ENCODE data around the gene MYH14. TPM values are rescaled to one million over a fixed set of nuclear protein-coding genes. Genes with fewer than 3 reads are reported as not detected.

Gene MYH14
- total RNA-seq, 6 experiments from 2014 or later: 0.09 TPM; not detected in 5

DNA sequence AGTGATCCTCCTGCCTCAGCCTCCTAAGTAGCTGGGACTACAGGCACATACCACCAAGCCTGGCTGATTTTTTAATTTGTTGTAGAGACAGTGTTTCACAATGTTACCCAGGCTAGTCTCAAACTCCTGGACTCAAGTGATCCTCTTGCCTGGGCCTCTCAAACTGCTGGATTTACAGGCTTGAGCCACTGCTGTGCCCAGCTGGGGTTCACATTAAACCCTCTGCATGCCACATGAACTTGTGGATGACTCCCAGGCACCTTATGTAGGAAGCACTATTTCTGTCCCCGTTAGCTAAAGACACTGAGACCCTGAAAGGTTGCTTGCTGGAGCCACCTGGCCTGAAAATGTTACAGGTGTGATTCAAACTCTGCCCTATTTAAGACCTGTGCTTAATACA, 10.5 kb downstream of the MYH14 start:
- TF ChIP-seq, protein P1, sequence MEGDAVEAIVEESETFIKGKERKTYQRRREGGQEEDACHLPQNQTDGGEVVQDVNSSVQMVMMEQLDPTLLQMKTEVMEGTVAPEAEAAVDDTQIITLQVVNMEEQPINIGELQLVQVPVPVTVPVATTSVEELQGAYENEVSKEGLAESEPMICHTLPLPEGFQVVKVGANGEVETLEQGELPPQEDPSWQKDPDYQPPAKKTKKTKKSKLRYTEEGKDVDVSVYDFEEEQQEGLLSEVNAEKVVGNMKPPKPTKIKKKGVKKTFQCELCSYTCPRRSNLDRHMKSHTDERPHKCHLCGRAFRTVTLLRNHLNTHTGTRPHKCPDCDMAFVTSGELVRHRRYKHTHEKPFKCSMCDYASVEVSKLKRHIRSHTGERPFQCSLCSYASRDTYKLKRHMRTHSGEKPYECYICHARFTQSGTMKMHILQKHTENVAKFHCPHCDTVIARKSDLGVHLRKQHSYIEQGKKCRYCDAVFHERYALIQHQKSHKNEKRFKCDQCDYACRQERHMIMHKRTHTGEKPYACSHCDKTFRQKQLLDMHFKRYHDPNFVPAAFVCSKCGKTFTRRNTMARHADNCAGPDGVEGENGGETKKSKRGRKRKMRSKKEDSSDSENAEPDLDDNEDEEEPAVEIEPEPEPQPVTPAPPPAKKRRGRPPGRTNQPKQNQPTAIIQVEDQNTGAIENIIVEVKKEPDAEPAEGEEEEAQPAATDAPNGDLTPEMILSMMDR (IDR thresholded peaks at IDR 0.05): no peak
- Mint-ChIP-seq H3K36me3 (ENCODE audit: low read depth) (0 out of 2 replicates have a peak, but pooled peaks cover 3% of the 10 kb centered on the region), H3K4me3 (no peak overlapping the region), H3K9me3 (peaks cover 18% of the 10 kb centered on the region; the same call in 1 of the 2 replicates), H3K4me1 (ENCODE audit: low read depth) (no peaks in the 10 kb centered on the region), H3K27me3 (ENCODE audit: insufficient read depth) (peaks cover 8% of the 10 kb centered on the region), H3K27ac (no peak overlapping the region)
- no peak for DNase-seq

DNA sequence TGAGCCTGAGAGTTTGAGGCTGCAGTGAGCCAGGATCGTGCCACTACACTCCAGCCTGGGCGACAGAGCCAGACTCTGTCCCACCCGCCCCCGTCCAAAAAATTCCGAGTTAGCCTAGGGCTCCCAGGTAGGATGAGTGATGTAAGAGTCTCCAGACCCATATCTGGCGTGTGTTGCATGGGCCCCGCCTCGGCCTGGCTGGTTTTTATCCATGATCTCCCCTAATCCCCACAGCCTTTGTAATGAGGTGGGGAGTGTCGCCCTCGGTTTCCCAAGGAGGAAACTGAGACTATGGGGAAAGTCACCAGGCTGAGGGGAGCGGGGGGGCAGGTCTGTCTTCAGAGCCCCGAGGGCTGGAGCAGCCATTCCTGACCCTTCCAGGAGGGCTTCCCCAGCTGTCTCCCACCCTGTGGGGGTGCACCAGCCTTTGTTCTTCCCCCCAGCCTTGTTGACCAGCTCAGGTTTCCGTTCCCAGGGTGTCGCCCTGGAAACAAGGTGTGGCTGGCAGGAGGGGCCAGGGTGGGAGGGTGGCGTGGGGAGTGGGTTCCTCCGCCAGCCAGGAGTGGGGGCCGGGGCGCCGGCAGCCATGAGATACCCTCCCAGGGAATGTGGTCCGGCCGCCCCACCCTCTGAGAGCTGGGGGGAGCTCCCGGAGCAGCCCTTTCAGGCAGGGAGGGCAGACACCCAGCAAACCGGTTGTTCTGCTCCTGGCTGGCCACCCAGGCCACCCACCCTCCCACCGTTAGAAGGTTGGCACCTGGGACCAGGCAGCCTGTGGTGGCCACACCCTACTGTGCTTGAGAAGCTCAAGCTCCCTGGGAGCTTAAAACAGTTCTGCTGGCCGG, 11.5 kb downstream of the MYH14 start:
- no peak overlapping the region for H3K4me3 Mint-ChIP-seq
- TF ChIP-seq, protein P1 (IDR thresholded peaks at IDR 0.05): no peak
- no peak overlapping the region for H3K27ac Mint-ChIP-seq
- 0 out of 2 replicates have a peak, but pooled peaks cover 3% of the 10 kb centered on the region for H3K36me3 Mint-ChIP-seq (ENCODE audit: low read depth)
- no peak for DNase-seq
- H3K9me3 Mint-ChIP-seq: peaks cover 18% of the 10 kb centered on the region; the same call in 1 of the 2 replicates
- no peaks in the 10 kb centered on the region for H3K4me1 Mint-ChIP-seq (ENCODE audit: low read depth)
- peaks cover 8% of the 10 kb centered on the region for H3K27me3 Mint-ChIP-seq (ENCODE audit: insufficient read depth)

DNA sequence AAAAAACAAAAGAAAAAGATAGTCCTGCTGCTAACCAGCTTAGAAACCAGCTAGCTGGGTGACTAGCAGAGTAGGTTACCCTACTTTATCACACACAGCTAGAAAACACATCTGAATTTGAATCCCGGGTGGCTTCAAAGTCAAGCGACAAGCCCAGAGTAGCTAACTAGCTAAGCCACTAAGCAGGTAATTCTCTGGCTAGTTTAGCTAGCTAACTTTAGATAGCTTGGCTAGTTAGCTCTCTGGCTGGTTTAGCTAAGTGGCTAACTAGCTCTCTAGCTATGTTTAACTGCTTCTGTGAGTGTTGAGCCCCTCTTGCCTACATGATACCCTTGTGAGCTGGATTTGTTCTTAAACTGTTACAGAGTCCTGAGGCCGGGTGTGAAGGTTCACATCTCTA, 12.4 kb downstream of the MYH14 start:
- H3K9me3 Mint-ChIP-seq: peaks cover 18% of the 10 kb centered on the region; the same call in 1 of the 2 replicates
- peaks cover 8% of the 10 kb centered on the region for H3K27me3 Mint-ChIP-seq (ENCODE audit: insufficient read depth)
- no peaks in the 10 kb centered on the region for H3K4me1 Mint-ChIP-seq (ENCODE audit: low read depth)
- TF ChIP-seq, protein P1 (IDR thresholded peaks at IDR 0.05): no peak
- no peak overlapping the region for H3K27ac Mint-ChIP-seq
- DNase-seq: no peak
- 0 out of 2 replicates have a peak, but pooled peaks cover 3% of the 10 kb centered on the region for H3K36me3 Mint-ChIP-seq (ENCODE audit: low read depth)
- H3K4me3 Mint-ChIP-seq: no peak overlapping the region

DNA sequence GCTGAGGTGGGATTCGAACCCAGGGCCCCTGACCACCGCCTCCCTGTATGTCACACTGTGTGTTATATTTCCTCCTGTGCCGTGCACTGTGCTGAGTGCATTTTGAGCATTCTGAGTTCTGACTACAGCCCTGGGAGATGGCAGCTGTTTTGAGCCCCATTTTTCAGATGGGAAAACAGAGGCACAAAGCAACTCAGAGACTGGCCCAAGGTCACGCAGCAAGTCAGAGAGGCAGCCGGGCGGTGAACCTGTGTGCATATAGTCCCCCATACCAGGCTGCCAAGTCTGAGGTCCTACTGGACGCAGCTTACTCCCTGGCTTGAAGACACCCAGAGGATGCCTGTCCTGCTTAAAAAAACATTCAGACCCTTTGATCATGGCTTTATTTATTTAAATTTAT, 17.7 kb downstream of the MYH14 start:
- Mint-ChIP-seq H3K4me1 (ENCODE audit: low read depth) (no peaks in the 10 kb centered on the region), H3K27me3 (ENCODE audit: insufficient read depth) (peaks cover 6% of the 10 kb centered on the region), H3K4me3 (no peak overlapping the region), H3K36me3 (ENCODE audit: low read depth) (0 out of 2 replicates have a peak, but pooled peaks cover 8% of the 10 kb centered on the region), H3K9me3 (peaks cover 25% of the 10 kb centered on the region), H3K27ac (no peak overlapping the region)
- TF ChIP-seq, protein P1 (IDR thresholded peaks at IDR 0.05): no peak
- no peak for DNase-seq

DNA sequence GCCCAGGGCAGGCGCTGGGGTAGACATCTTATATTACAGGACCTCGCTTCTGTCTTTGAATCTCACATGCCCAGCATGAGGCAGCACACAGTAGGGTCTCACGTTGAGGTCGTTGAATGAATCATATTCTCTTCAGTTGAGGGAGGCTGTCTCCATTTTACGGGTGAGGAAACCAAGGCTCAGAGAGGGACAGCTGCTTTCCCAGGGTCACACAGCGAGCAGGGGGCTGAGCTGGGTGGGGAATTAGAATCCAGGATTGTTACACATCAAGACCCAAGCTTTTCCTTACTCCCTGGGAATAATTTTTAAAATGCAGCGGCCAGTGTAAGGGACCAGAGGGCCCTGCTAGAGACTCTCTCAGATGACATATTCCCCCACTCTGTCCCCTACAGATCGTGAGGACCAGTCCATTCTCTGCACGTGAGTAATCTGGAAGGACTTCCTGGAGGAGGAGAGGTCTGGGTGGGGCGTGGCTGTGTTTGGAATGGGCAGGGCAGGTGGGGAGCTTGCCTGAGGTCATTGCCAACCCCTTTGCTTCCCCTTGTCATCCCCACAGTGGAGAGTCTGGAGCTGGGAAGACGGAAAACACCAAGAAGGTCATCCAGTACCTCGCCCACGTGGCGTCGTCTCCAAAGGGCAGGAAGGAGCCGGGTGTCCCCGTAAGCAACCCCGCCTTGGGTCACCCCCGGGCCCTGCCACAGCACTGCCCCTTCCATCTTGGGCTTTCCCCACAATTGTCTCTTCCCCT, 19.4 kb downstream of the MYH14 start:
- H3K4me1 Mint-ChIP-seq (ENCODE audit: low read depth): no peaks in the 10 kb centered on the region
- TF ChIP-seq, protein P1 (IDR thresholded peaks at IDR 0.05): no peak
- H3K27ac Mint-ChIP-seq: no peak overlapping the region
- H3K9me3 Mint-ChIP-seq: peaks cover 20% of the 10 kb centered on the region
- no peak overlapping the region for H3K4me3 Mint-ChIP-seq
- no peak for DNase-seq
- 0 out of 2 replicates have a peak, but pooled peaks cover 4% of the 10 kb centered on the region for H3K36me3 Mint-ChIP-seq (ENCODE audit: low read depth)
- H3K27me3 Mint-ChIP-seq (ENCODE audit: insufficient read depth): 0 out of 2 replicates have a peak, but pooled peaks cover 1% of the 10 kb centered on the region

Measured in HFFc6 (cell line).